ENCODE results near the gene GDF7. TPM values are rescaled to one million over a fixed set of nuclear protein-coding genes. Genes with fewer than 3 reads are reported as not detected.

GDF7 gene
- total RNA-seq, 1 experiment from 2014 or later, result 0.04 TPM

- WGBS (ENCODE audit: extremely low coverage, insufficient read length, low lambda C conversion rate), result no CpG with 5 or more reads among the region's 26 CpGs
- H3K27ac ChIP-seq (ENCODE audit: insufficient read length, low read depth, low read length), result no peak overlapping the region
- H3K27ac Mint-ChIP-seq, result no peak overlapping the region
Observed at GRCh38 chr2:20642055-20642971, 24.6 kb upstream of the GDF7 start.

More at GRCh38 chr2:20642055-20642971, 24.6 kb upstream of the GDF7 start:
- Histone ChIP-seq H3K9me3 (ENCODE audit: control insufficient read depth, low read depth, low read length) (no peaks in the 10 kb centered on the region), H4K8ac (replicated peaks; ENCODE audit: insufficient read length, low read depth, low read length) (no peak overlapping the region), H4K5ac (ENCODE audit: insufficient read length, low read depth, low read length) (no peak overlapping the region), H3K4me2 (ENCODE audit: insufficient read depth, insufficient read length, low read length) (no peak overlapping the region), H3K9ac (ENCODE audit: extremely low read depth, insufficient read length, low read length) (no peak overlapping the region), H4K91ac (ENCODE audit: insufficient read length, low read depth, low read length) (no peak overlapping the region), H3K27me3 (ENCODE audit: insufficient read depth, low read length) (no peaks in the 10 kb centered on the region), H2BK120ac (ENCODE audit: low read depth, low read length, poor library complexity, severe bottlenecking) (no peak overlapping the region), H3K4me1 (ENCODE audit: insufficient read depth, low read length) (no peaks in the 10 kb centered on the region), H3K79me1 (ENCODE audit: insufficient read depth, low read depth, low read length, poor library complexity, severe bottlenecking) (no peaks in the 10 kb centered on the region), H4K20me1 (ENCODE audit: control insufficient read depth, insufficient read depth, insufficient read length) (no peaks in the 10 kb centered on the region), H3K14ac (ENCODE audit: insufficient read depth, low read length) (no peak overlapping the region), H3K23me2 (ENCODE audit: insufficient read length, low read depth, low read length, poor library complexity, severe bottlenecking) (no peaks in the 10 kb centered on the region), H3K79me2 (ENCODE audit: insufficient read depth, low read length) (no peaks in the 10 kb centered on the region), H2AFZ (ENCODE audit: low read length) (no peak overlapping the region), H3K18ac (ENCODE audit: insufficient read length, low read depth, low read length) (no peak overlapping the region), H2BK20ac (ENCODE audit: low read depth, low read length, poor library complexity, severe bottlenecking) (no peak overlapping the region), H2BK12ac (ENCODE audit: insufficient read length, low read depth, low read length) (no peak overlapping the region), H3K23ac (ENCODE audit: insufficient read length, low read depth, low read length) (no peak overlapping the region), H3K4ac (ENCODE audit: low read depth, low read length) (no peak overlapping the region), H2BK5ac (ENCODE audit: insufficient read length, low read length) (no peak overlapping the region), H3T11ph (ENCODE audit: low read length) (no peak overlapping the region), H2BK15ac (ENCODE audit: low read depth, low read length) (no peak overlapping the region), H3K56ac (ENCODE audit: insufficient read length, low read depth, low read length) (no peak overlapping the region), H2AK5ac (ENCODE audit: insufficient read length, low read length) (no peak overlapping the region)
- H3K9me3 Mint-ChIP-seq, result no peaks in the 10 kb centered on the region; a peak in 1 of 5 replicates
- peak; percentile 95 for TF ChIP-seq CTCF (conservative IDR thresholded peaks at IDR 0.05)
- H3K4me3 Mint-ChIP-seq, result no peak overlapping the region
- H3K36me3 Mint-ChIP-seq (ENCODE audit: insufficient read depth in 1 of 3, low read depth in 3 of 3), result peaks cover 2 to 13% (median 3%) of the 10 kb centered on the region in 3 experiments; a peak in 4 of 7 replicates
- no peaks in the 10 kb centered on the region for H3K4me1 Mint-ChIP-seq
- DNase-seq, result peak; percentile 84
- H3K27me3 Mint-ChIP-seq (ENCODE audit: low read depth), result no peaks in the 10 kb centered on the region; the same call in 1 of the 2 replicates

Data from H9 (cell line).